Activated CD4-positive, alpha-beta T cell treated with anti-CD3 and anti-CD28 coated beads, Interleukin-2, amount 50 U/mL, for 16 hours (primary cell): ENCODE data around the gene SERPINB12.

ENCODE experiments used
- DNase-seq: peaks from one replicate; pipeline ENCODE4 v3.0.0-alpha.2; 2020

Gene SERPINB12, protein sequence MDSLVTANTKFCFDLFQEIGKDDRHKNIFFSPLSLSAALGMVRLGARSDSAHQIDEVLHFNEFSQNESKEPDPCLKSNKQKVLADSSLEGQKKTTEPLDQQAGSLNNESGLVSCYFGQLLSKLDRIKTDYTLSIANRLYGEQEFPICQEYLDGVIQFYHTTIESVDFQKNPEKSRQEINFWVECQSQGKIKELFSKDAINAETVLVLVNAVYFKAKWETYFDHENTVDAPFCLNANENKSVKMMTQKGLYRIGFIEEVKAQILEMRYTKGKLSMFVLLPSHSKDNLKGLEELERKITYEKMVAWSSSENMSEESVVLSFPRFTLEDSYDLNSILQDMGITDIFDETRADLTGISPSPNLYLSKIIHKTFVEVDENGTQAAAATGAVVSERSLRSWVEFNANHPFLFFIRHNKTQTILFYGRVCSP

DNA sequence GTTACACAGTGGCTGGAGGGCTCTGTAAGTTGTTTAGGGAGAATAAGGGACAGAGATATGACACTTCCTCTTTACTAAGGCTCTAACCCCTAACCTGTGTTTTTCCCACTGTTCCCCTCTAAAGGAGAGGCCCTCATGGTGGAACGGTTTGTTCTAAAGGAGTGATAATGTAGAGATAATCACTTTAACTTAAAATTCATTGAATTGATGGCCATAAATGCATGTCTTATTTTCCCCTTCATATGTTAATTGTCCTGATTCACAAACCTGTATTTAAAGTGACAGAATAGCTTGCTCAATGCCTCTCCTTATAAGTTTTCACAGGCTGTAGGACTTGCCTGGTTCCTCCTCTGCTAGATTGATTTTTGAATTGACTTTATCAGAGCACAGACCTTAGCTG is at the start of gene SERPINB12:
Gene SERPINB12 (plus strand): TSS at position 301 of the 400 bp plus-strand sequence. CDS start 13,791 bp downstream, outside the sequence.
- DNase-seq = no peak

DNA sequence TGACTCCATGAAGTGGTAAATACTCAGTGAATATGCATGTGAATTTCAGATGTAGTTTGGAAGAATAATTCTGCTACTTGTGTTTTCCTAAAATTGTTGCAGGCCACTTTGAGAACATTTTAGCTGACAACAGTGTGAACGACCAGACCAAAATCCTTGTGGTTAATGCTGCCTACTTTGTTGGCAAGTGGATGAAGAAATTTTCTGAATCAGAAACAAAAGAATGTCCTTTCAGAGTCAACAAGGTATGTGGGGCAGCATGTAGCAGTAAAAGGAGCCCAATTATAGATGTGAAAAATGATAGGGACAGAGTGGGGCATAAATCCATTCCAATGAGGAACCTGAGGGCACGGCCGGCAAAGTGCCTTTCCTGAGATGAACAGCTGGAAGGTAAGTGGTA is 49.3 kb upstream of the SERPINB12 start:
- no peak for DNase-seq

DNA sequence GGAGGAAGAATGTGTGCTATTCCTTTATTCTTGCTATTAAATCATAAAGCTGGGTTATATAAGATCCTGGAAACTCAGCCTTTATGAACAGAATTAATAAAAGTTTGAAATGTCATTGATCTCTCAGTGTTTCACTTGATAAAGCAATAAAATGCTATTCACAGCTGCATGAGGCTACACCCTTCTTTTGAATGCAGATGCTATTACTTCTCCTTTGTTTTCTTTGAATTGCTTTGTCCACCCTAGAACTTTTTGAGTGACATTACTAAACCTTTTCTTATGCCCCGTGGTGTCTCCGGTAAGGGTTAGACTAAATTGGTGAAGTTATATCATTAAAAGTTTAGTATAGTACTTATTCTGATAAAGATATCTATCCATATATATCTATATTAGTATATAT is 46.5 kb upstream of the SERPINB12 start:
- DNase-seq = no peak

DNA sequence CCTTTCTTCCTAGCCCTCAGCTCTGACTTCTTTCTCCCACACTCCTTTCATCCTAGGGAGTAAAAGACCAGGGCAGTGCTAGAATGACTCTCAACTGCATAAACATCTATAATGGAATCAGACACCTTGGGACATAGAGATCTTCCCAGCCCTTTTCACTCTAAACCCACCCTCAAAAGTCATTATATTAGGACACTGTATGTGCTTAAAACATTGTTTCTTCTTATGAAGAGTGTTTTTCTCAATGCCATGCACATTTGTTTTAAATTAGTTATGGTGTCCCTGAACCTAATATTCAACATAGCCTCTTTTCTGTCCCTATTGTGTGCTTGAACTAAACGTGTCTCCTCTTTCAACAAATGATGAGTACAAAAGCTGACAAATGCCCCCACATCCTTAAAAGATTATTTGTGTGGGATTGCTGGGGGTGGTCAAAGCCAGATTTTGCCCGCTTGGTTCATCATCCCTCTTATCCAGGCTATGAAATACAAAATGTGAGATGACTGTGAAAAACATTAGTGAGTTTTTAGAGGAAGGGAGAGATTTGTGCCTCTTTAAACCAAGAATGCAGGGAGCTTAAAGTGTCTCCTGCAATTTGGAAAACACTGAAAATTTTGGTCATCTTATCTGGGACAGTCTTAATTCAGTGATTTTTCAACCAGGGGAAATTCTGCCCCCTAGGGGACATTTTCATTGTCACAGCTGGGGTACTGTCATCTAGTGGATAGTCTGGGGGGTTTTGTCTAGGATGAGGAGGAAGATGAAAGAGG is 36.4 kb upstream of the SERPINB12 start:
- DNase-seq = peak; percentile 33

DNA sequence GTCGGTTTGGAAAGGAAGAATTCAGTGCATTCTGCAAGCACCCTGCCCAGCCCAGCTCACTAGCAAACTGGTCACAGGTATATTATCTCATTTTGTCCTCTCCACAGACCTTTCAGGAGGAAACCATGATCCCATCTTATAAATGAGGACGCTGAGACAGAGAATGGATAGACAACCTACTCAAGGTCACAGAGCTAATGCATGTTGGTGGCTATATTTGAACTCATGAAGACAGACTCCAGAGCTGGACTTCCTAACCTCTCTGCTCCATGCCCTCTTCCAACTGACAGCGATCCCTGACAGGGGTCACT is 35.9 kb upstream of the SERPINB12 start:
- no peak for DNase-seq

DNA sequence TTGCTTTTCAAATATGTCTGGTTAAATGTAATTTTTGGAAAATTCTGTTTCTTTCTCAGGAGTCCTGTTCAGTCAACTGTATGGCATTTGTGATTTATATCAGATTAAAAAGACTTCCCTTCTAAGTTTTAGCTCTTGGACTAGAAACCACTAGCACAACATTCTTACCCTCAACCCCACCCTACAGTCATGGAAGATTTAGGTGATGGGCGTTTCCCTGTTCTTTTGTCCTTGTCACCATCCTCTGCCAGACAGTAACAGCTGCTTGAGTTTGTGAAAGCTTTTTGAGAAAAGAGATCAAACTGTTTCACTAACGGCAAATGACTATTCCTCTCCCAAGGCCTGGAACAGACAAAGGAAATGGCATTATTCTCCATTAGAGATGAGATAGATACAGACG is 33.6 kb upstream of the SERPINB12 start:
- no peak for DNase-seq

DNA sequence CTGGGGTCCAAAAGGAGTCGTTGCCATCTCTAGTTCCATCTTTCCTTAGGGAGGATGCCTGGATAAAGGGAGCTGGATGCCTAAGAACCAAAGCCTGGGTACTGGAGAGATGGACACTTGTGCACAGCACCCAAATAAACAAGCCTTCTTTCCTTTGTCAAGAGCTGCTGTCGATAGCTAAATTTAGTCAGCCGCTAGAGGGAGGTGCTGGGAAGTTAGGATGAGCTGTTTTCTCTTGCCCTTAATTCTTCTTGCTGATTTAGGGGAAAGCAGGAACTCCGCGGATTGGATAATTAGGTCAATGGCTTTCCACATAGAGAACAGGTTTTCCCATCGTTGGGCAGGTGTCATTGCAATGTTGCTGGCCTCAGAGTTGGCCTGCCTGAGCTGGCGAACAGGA is 30.9 kb upstream of the SERPINB12 start:
- peak; percentile 23 for DNase-seq

DNA sequence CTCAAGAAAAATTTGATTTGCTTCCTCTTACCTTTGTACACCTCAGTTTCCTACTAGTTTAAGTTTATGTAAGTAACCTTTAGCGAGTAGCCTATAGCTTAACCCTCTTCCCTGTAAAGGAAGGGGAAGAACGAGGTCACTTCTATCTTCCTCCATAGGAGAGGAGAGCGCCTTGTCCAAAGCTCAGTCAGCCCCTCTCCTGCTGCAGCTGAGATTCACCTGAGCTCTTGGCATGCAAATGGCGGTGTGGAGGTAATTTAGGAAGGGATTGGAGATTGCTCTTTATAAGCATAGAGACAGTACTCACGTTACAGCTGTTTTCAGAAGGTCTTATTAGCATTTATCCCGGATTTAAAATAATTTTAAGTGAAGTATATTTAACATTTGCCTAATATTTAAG is 27.8 kb upstream of the SERPINB12 start:
- DNase-seq = no peak

DNA sequence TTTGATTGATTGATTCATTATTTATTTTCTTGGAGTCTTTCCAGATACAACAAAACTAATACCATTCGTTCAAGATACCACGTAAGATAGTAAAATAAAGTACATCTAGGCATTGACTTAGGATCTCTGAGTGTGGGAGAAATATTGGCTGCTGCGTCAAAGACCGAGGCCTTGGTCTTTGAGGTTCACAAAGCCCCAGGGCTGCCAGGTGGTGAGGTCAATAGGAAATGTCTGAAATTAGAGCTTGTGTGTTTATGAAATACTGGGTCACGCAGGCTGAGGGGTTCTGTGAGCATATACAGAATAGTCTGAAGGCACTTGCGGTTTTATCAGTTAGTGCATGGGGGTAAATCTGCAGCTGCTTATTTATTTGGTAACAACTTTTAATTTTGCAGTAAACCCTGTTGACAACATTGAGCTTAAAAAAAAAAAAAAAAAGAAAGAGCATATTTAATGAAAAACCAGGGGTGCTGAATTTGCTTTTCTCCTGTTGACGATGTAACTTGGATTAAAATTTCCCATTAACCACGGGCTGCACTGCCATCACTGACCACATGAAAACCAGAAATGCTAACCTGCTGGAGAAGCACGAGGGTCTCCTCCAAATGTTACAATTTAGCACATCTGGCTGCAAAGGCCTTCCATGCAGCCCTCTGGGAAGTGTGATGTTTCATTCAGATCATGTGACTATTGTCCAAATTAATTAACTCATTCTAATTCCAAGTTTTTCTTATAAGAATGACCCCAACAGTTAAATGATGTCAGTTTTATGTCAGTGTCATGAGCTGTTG is 27.1 kb upstream of the SERPINB12 start:
- DNase-seq = no peak

DNA sequence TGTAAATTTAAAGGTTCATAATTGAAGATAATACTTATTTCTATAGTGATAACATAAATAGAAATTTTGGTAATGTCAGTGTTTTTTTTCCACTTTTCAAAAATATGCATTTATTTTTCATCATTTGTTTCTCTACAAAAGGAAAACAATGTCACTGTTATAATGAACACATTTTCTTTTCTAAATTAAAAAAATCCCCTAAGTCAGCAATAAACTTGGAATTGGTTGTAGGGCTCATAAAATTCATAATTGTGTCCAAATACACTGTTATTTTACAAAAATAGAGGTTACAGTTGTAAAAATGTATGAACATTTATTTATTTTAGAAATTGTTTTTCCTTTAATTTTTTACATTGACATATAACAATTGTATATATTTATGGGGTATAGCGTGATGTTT is 26.4 kb upstream of the SERPINB12 start:
- no peak for DNase-seq

DNA sequence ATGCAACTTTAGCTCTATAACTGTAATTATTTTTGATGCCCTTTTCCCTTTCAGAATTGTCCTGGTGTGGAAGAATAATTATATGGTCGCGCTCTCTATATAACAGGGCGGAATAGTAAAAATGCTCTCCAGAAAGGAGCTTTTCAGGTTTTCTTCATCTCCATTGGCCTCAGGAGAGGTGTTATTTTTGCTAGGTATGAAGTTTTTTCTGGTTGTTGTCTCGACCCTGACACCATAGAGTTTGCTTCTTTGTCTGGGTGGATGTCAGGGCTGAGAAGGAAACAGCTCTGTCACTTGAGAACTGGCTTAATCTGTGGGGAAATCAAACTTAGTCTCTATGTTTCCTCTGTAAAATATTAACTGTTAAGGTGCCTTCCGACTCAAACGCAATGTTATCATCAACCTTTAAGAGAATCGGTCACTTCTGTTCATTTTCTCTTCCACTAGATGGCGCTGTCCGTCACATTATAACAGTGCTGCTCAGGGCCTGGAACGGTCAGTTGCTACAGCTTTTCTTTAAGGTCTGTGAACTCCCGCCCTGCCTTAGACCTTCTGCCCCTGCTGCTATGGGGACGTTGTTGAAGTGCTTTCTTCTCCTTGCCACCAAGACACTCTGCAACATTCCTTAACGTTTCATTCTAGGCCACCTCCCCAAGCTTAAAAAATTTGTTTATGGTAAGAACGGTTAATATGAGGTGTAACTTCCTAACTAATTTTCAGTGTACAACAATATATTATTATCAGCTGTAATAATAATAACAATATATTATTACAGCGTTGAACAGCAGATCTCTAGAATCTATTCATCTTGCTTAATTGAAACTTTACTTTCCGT is 23.8 kb upstream of the SERPINB12 start:
- peak; percentile 73 for DNase-seq

DNA sequence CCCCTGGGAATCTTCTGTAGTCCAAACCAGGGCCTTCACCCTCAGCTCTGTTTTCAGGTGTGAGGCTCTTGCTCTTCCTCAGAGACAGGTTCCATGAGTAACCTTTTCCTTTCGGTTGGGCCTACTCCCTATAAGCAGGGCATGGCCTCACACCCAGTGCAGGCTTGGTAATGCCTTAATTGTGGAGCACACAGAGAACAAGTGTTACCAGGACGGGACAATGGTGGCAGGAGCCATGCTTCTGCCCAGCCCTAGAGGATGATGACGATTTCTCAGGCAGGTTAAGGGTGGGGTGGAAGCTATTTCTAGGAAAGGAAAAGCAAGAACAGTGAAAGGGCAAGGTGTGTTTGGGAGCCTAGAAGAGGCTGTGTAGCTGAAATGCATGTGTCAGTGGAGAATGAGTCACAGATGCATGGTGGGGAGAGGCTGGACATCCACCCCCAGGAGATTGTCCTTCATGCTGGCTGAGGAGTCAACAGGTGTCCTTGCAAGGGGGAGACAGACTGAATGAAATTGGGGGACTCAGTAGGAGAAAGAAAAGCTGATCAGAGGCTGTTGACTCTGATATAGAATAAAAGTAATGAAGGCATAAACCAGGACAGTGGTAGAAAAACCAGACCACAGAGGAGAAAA is 22.0 kb upstream of the SERPINB12 start:
- DNase-seq = no peak

DNA sequence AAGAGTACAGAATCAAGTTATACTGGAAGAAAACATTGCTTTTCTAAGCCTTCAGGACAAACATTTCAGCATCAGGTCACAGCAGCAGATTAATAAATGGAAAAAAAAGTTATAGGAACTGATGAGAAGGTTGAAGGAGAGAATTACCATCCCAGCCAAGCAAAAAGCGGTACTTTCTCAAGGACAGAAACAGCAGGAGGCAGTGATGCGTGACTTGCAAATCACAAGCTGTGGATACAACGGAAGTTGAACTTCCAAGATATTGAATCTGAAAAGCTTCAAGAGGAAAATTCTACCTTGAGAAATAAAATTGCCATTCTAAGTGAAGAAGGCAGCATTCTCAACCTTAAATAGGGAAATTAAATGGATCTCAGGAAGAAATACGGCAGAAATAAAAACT is 18.5 kb upstream of the SERPINB12 start:
- no peak for DNase-seq

DNA sequence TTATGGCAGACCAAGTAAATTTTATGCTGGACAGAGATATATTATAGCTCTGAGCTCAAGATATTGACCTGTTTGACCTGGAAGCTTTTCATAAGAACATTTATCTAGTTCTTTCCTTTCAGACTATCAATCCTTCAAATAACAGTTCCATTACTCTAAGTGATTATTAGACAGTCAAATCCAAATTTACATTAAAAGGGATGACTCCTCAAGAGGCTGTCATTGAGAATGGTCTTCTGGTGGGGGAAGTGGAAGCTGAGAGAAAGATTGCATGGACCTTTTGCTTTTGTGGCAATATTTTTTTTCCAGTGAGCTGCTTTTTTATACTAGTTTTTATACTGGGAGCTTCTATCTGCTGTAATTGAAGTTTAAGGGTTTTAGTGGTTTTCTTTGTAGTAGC is 14.9 kb upstream of the SERPINB12 start:
- no peak for DNase-seq

DNA sequence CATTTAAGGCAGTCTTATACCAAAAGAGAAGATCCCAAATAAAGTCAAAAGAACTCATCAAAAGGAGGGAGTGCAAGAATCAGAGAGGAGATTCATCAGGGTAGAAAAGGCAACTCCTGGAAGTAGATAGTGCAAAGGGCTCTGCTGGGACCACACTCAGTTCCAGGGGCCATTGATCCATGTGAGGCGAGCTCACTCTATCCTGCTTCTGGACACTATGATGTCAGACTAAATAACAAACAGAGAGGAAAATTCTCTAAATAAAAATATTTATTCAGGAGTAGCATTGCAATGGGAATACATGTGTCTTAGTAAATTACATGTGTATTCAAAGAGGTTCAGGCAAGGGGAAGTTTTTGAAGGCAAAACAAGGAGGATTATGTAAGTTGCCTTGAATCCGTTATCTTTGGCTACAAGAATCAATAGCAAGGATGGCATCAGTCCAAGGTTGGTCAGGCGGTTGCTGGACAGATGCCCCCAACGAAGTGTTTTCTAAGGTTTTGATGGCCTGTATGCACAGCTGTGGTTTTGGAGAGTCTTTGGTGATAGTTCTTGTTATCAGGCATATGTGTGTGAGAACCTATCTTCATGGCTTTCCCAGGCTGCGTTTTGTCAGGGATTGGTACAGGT is 13.2 kb upstream of the SERPINB12 start:
- no peak for DNase-seq

DNA sequence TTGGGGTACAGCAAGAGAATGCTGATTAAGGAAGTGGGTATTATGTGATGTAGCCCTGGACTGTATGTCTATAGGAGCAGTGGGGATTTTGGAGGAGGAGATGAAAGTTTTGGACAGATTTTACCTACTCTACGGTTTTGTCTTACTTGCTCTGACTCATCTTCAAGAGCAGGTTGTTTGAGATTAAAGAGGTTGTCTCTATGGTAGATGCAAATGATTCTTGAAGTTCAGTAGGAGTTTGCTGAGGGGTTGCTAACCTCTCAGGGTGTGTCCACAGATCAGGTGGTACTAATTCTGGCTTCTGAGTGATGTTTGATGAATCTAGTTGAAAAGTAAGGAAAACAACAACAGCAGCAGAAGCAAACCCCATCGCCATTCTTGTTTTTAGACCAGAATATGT is 9.7 kb upstream of the SERPINB12 start:
- no peak for DNase-seq

DNA sequence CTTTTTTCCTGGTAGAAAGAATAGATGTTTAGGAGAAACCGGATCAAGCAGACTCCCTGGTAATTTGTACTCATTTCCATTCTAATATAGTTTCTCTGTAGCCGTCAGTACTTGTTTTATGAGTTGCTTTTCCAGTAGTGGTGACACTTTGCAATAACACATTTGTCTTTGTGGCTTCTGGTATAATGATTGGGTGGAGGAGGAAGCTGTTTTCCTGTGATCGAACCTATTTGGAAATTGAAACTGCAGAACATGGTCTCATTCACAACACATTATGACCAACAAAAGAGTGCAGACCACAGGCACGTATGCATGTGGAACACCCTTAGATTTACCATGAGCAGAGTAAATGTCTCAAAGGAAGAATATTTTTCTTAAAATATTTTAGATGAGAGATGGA is 7.6 kb upstream of the SERPINB12 start:
- DNase-seq = peak; percentile 44

DNA sequence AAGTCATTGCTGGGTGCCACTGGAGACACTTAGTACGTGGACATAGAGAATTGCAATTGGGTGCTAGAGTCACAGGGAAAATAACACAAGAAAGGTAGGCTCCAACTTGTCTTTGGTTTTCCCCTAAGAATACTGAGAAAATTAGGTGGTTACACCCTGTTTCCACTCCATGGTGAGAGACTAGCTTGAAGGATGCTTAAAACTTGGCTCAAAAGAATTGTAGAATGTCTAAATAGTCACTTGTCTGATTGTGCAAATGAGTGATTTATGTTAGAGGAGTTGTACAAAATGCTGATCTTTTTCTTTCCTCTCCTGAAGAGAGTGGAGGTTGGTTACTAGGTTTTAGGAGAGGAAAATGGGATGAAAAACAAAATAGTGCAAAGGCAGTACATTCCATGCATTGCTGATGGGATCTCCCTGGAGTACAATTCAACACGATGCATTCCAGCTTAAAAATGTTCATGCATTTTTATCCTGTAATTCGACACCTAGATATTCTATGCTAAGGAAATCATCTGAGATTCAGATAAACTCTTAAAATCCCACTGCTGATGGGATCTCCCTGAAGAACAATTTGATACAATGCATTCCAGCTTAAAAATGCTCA is 2.2 kb upstream of the SERPINB12 start:
- no peak for DNase-seq

DNA sequence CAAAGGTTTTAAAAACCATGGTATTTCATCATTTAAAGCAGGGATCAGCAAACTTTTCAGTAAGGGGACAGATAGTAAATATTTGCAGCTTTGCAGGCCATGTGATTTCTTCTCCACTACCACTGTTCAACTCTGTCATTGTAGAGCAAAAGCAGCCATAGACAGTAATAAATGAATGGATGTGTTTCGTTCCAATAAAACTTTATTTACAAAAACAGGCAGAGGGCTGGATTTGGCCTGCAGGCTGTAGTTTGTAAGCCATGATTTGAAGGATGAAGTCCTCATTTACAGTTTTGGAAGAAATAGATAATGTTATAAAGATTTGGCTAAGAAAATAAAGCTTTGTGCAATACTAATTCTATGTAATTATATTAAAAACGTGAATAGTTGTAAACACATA is 1.8 kb downstream of the SERPINB12 start:
- no peak for DNase-seq

DNA sequence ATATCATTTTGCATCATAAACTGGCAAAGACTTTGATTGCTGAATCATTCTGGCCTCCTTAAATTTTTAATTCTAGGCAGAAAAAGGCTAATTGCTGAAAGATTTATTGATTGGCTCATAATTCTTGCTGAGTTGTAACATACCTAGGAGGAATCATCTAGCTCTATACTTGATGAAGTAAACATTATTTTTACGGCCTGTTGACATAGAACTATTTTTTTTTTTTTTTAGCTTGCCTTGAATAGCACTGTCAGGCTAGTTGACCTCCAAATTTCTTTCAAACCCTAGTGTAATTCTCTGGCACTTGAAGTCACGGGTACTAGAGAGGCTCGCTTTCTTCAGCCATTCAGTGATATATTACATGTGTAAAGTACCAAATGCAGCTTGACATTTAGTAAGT is 2.8 kb downstream of the SERPINB12 start:
- DNase-seq = no peak

DNA sequence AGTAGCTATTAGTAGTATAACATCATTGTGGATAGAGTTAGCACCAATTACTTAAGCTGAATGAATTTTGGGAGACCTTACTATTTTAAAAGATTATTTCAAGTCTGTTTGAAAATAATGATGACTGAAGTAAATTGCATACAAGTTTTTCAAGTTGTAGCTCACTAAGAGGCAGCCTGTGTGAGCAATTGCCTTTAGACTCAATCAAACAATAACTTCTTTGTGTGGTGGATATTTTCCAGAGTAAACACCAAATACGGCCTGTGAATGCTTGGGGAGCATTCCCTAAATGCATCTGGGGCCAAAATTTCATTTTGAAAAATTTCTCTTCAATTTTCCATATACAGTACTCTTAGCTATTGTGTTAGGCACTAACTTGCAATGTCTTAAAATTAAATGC is 7.9 kb downstream of the SERPINB12 start:
- no peak for DNase-seq
